Stimulated activated CD8-positive, alpha-beta memory T cell treated with anti-CD3 and anti-CD28 coated beads, Interleukin-7, amount 100 ng/mL, for 48 hours (primary cell): ENCODE measurements around the gene DRAP1.
"Not testable (repeated sequence)": the region's sequence is repeated elsewhere in the genome, so short reads cannot be mapped to it uniquely, and the experiment has no call there.

Source experiments
- DNase-seq, 2 donors: peaks; one replicate each; pipeline ENCODE4 v3.0.0-alpha.2; 2020; ENCODE audit warnings: low read depth in 1 of 2; ENCODE audit errors: extremely low read depth in 1 of 2

Gene DRAP1

GRCh38 chr11:65927904-65928397 lies 8.7 kb downstream of the DRAP1 start:
- peak; percentile 47 to 72 for DNase-seq

- no peak for DNase-seq
Measured at GRCh38 chr11:65928667-65929066, 9.4 kb downstream of the DRAP1 start.

- no peak for DNase-seq
Measured at GRCh38 chr11:65931773-65932557, 12.7 kb downstream of the DRAP1 start.

- DNase-seq: no peak
Measured at GRCh38 chr11:65932558-65932919, 13.3 kb downstream of the DRAP1 start.

GRCh38 chr11:65934014-65934413 lies 14.8 kb downstream of the DRAP1 start:
- no peak for DNase-seq

GRCh38 chr11:65937766-65938165 lies 18.5 kb downstream of the DRAP1 start:
- DNase-seq: no peak

GRCh38 chr11:65941720-65942310 lies 22.6 kb downstream of the DRAP1 start:
- DNase-seq: no peak

- DNase-seq: no peak
Measured at GRCh38 chr11:65942531-65942930, 23.3 kb downstream of the DRAP1 start.

- DNase-seq: no peak
Measured at GRCh38 chr11:65944191-65944590, 25.0 kb downstream of the DRAP1 start.

GRCh38 chr11:65944767-65945166 lies 25.5 kb downstream of the DRAP1 start:
- DNase-seq: no peak

GRCh38 chr11:65945430-65945911 lies 26.2 kb downstream of the DRAP1 start, which contains the start of gene TSGA10IP:
TSGA10IP (plus strand) TSS chr11:65945480; CDS start chr11:65945676, 196 bp downstream.
- DNase-seq: no peak

GRCh38 chr11:65945941-65946558 lies 26.8 kb downstream of the DRAP1 start:
- DNase-seq: no peak

GRCh38 chr11:65946655-65947054 lies 27.4 kb downstream of the DRAP1 start:
- DNase-seq: no peak

- DNase-seq: no peak
Measured at GRCh38 chr11:65947133-65947532, 27.9 kb downstream of the DRAP1 start.

GRCh38 chr11:65947603-65948125 lies 28.4 kb downstream of the DRAP1 start:
- no peak for DNase-seq

GRCh38 chr11:65950711-65951110 lies 31.5 kb downstream of the DRAP1 start:
- DNase-seq: not testable (repeated sequence)

GRCh38 chr11:65951641-65952040 lies 32.4 kb downstream of the DRAP1 start:
- DNase-seq: not testable (repeated sequence)

GRCh38 chr11:65952052-65952521 lies 32.9 kb downstream of the DRAP1 start:
- DNase-seq: no peak

- DNase-seq: no peak
Measured at GRCh38 chr11:65953471-65953870, 34.2 kb downstream of the DRAP1 start.

- DNase-seq: no peak
Measured at GRCh38 chr11:65954771-65955170, 35.5 kb downstream of the DRAP1 start.

GRCh38 chr11:65958291-65958690 lies 39.1 kb downstream of the DRAP1 start:
- DNase-seq: no peak
